Uterus (tissue), 2 donors: Measurements from ENCODE around the gene CPE.

Experiments
- POLR2A ChIP-seq, 2 donors: fragments of 450-650 bp; IDR thresholded peaks; one replicate each; pipeline ENCODE4 v1.6.1; 2016; ENCODE audit warnings: antibody characterized with exemption in 2 of 2, mild to moderate bottlenecking in 1 of 2, moderate library complexity in 1 of 2
- TF ChIP-seq, protein P1 (sequence below), 4 experiments: fragments of 200-600 bp in 2 of 4; fragments of 450-650 bp in 2 of 4; sonication (generic) in 2 of 4; IDR thresholded peaks; one replicate each; pipeline ENCODE4 v1.5.1; 2016 to 2019; ENCODE audit warnings: antibody characterized with exemption in 4 of 4, mild to moderate bottlenecking in 2 of 4, moderate library complexity in 1 of 4

DNA sequence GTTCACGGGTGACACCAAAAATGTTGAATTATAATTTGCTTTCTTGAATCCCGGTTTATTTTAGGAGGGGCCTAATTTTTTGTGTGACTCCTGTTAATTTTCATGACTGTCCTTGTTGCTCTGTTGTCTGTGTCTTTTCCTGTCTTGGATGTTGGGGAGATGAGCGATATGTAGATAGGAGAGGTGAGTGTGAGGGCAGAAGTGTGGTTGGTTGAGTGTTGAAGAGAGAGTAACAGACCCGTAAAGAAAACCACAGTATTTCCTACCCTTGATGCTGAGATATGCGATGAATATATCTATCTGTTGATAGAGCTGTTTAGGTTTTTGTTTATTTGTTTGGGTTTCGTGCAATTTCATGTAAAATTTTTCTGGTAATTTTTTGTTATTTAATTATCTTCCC is 70.5 kb downstream of the CPE start:
- no peak for TF ChIP-seq POLR2A (IDR thresholded peaks at IDR 0.05)
- TF ChIP-seq, protein P1, sequence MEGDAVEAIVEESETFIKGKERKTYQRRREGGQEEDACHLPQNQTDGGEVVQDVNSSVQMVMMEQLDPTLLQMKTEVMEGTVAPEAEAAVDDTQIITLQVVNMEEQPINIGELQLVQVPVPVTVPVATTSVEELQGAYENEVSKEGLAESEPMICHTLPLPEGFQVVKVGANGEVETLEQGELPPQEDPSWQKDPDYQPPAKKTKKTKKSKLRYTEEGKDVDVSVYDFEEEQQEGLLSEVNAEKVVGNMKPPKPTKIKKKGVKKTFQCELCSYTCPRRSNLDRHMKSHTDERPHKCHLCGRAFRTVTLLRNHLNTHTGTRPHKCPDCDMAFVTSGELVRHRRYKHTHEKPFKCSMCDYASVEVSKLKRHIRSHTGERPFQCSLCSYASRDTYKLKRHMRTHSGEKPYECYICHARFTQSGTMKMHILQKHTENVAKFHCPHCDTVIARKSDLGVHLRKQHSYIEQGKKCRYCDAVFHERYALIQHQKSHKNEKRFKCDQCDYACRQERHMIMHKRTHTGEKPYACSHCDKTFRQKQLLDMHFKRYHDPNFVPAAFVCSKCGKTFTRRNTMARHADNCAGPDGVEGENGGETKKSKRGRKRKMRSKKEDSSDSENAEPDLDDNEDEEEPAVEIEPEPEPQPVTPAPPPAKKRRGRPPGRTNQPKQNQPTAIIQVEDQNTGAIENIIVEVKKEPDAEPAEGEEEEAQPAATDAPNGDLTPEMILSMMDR (IDR thresholded peaks at IDR 0.05) = no peak
